OCI-LY3 (cell line): ENCODE results near the gene TREML4.

Experiments used
- EZH2phosphoT487 ChIP-seq: fragments of 200-600 bp; shearing (Covaris generic); IDR thresholded peaks from 2 replicates; pipeline ENCODE4 v1.6.1; 2018; ENCODE audit warnings: antibody characterized with exemption, mixed run types, low read depth
- TF ChIP-seq, protein P1 (sequence below): fragments of 200-600, 300-600 bp; sonication (generic); IDR thresholded peaks from 2 replicates; pipeline ENCODE4 v1.5.1; 2014; ENCODE audit warnings: antibody characterized with exemption, low read length, low read depth

GRCh38 chr6:41269166-41269565 is 41.0 kb downstream of the TREML4 start:
- TF ChIP-seq, protein P1, sequence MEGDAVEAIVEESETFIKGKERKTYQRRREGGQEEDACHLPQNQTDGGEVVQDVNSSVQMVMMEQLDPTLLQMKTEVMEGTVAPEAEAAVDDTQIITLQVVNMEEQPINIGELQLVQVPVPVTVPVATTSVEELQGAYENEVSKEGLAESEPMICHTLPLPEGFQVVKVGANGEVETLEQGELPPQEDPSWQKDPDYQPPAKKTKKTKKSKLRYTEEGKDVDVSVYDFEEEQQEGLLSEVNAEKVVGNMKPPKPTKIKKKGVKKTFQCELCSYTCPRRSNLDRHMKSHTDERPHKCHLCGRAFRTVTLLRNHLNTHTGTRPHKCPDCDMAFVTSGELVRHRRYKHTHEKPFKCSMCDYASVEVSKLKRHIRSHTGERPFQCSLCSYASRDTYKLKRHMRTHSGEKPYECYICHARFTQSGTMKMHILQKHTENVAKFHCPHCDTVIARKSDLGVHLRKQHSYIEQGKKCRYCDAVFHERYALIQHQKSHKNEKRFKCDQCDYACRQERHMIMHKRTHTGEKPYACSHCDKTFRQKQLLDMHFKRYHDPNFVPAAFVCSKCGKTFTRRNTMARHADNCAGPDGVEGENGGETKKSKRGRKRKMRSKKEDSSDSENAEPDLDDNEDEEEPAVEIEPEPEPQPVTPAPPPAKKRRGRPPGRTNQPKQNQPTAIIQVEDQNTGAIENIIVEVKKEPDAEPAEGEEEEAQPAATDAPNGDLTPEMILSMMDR: no peak
- TF ChIP-seq EZH2phosphoT487: no peak
